Retinal pigment epithelial cell (primary cell): ENCODE results near the gene ADAMTS15.

Experiments used
- DNase-seq: peaks from one replicate; pipeline ENCODE4 v3.0.0-alpha.2; 2010; ENCODE audit warnings: low read depth
- H3K4me3 ChIP-seq: 2 replicates; pipeline ENCODE4 v1.5.1; 2011; ENCODE audit warnings: mild to moderate bottlenecking, low read length, control low read depth, moderate library complexity
- TF ChIP-seq, protein P1 (sequence below): conservative IDR thresholded peaks from 2 replicates; pipeline ENCODE4 v1.5.1; 2011; ENCODE audit warnings: low read depth, low read length, control low read depth, inconsistent platforms

ADAMTS15 gene, protein sequence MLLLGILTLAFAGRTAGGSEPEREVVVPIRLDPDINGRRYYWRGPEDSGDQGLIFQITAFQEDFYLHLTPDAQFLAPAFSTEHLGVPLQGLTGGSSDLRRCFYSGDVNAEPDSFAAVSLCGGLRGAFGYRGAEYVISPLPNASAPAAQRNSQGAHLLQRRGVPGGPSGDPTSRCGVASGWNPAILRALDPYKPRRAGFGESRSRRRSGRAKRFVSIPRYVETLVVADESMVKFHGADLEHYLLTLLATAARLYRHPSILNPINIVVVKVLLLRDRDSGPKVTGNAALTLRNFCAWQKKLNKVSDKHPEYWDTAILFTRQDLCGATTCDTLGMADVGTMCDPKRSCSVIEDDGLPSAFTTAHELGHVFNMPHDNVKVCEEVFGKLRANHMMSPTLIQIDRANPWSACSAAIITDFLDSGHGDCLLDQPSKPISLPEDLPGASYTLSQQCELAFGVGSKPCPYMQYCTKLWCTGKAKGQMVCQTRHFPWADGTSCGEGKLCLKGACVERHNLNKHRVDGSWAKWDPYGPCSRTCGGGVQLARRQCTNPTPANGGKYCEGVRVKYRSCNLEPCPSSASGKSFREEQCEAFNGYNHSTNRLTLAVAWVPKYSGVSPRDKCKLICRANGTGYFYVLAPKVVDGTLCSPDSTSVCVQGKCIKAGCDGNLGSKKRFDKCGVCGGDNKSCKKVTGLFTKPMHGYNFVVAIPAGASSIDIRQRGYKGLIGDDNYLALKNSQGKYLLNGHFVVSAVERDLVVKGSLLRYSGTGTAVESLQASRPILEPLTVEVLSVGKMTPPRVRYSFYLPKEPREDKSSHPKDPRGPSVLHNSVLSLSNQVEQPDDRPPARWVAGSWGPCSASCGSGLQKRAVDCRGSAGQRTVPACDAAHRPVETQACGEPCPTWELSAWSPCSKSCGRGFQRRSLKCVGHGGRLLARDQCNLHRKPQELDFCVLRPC

DNA sequence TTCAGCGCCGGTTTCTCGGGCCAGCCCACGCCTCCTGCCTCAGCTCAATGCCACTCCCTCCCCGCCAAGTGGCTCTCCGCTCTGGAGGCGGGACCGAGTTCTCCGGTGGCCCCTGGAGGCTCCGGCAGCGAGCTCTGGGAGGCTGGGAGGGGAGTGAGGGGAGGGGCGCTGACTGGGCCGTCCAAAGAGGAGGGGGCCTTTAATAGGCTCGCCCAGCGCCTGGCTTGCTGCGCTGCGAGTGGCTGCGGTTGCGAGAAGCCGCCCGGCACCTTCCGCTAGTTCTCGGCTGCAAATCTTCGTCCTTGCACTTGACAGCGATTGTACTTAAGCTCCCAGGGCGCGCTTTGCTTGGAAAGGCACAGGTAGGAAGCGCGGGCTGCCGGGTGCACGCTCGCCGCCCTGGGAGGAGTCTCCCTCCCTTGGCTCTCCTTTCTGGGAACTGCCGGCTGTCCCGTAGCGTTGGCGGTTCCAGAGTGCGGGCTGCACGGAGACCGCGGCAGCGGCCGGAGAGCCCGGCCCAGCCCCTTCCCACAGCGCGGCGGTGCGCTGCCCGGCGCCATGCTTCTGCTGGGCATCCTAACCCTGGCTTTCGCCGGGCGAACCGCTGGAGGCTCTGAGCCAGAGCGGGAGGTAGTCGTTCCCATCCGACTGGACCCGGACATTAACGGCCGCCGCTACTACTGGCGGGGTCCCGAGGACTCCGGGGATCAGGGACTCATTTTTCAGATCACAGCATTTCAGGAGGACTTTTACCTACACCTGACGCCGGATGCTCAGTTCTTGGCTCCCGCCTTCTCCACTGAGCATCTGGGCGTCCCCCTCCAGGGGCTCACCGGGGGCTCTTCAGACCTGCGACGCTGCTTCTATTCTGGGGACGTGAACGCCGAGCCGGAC is at the start of gene ADAMTS15:
ADAMTS15 (plus strand) TSS at position 230 of the 894 bp plus-strand sequence; CDS start at position 559, 329 bp downstream.
- peak within 1 kb of the TSS; percentile 65 for H3K4me3 ChIP-seq
- peak; percentile 61 for DNase-seq
- TF ChIP-seq, protein P1, sequence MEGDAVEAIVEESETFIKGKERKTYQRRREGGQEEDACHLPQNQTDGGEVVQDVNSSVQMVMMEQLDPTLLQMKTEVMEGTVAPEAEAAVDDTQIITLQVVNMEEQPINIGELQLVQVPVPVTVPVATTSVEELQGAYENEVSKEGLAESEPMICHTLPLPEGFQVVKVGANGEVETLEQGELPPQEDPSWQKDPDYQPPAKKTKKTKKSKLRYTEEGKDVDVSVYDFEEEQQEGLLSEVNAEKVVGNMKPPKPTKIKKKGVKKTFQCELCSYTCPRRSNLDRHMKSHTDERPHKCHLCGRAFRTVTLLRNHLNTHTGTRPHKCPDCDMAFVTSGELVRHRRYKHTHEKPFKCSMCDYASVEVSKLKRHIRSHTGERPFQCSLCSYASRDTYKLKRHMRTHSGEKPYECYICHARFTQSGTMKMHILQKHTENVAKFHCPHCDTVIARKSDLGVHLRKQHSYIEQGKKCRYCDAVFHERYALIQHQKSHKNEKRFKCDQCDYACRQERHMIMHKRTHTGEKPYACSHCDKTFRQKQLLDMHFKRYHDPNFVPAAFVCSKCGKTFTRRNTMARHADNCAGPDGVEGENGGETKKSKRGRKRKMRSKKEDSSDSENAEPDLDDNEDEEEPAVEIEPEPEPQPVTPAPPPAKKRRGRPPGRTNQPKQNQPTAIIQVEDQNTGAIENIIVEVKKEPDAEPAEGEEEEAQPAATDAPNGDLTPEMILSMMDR, result no peak

DNA sequence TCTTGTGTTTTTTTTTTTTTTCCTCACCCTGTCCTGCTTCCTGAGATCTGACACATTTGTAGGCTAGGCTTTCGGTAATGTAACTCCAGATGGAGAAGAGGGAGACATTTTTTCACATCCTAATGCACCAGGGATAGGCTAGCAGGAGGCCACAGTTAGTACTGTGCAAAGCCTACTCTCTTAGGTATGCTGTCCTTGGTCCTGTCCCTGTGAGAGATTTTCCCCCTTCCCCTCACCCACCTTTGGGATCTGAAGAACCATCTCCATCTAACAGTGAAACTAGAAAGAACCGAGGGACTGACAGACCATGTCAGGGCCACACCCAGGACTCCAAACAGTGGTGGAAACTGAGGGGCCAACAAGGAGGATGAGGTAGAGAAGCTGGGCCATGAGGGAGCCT is 49.2 kb upstream of the ADAMTS15 start:
- TF ChIP-seq, protein P1, result no peak
- DNase-seq, result no peak
- H3K4me3 ChIP-seq, result no peak overlapping the region

DNA sequence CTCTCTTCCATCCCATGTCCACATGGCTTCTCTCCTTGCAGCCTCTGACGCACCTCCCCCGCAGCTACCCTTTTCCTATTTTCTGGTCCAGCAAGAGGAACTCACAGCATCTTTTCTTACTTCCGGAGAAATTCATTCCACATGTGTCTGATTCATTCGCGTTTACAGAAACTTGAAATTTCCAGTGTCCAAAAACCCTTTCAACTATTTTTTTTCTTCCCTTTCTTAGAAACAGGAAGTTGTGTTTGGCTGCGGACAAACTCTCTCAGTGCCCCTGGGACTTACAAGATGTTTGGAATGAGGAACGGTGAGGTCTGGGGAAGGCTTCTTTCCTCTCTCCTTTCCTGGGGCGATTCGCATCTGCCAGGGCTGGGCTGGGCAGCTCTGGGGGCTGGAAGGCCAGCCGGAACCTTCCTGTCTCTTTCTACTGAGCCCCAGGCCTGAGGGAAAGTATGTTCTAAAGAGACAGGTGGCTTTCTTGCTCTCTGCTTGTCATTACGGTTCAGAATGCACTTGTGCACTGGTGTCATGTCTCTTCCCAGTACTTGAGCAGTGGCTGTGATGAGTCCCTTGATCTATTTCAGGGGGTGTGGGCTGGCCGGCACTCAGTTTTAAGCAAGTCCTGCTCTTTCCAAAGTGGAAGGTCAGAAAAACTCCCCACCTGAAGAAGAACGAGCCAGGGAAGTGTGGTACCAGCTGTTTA is 47.5 kb upstream of the ADAMTS15 start:
- DNase-seq, result no peak
- TF ChIP-seq, protein P1, result no peak
- H3K4me3 ChIP-seq, result no peak overlapping the region

DNA sequence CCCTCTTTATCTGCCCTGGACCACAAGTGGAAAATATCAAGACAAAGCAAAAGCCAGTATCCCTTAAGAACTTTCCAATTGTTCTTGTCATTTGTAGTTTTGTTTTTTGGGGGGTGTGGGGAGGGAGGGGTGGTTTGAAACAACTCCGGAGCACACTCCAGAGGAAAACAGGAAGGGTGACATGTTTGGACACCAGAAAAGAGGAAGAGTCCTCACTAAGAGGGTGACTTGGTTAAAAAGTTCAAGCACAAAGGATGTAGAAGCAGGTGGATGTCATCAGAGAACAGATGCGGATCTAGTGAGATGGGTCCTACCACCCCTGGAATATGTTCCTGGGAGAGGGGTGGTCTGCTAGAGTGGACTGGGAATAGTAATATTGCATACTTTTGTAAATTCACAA is 45.9 kb upstream of the ADAMTS15 start:
- no peak overlapping the region for H3K4me3 ChIP-seq
- DNase-seq, result no peak
- TF ChIP-seq, protein P1, result no peak

DNA sequence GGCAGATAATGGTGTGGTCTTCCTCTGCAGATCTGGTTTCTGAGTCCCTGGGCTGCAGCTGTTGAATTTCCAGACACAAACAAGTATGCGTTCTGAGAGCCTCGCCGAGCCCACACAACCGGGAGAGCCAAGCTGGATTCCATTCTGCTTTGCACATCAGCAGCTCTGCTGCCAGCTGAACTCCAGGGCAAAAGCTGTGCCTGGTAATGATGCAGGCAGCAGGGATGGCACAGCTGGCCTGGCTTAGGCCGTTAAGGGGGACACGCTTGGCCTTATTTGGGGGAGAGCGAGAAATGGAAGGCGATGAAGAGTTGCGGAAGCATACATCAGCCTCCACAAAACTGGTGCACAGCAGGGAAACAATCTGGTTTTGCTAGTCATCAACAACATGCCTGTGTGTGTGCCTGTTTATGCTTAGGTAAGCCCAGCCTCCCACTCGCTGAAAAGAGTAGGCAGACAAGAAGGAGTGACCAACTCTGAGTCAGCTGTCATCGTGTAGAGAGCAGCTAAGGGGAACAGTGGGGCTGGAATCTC is 45.1 kb upstream of the ADAMTS15 start:
- TF ChIP-seq, protein P1, result no peak
- no peak overlapping the region for H3K4me3 ChIP-seq
- DNase-seq, result peak; percentile 27

DNA sequence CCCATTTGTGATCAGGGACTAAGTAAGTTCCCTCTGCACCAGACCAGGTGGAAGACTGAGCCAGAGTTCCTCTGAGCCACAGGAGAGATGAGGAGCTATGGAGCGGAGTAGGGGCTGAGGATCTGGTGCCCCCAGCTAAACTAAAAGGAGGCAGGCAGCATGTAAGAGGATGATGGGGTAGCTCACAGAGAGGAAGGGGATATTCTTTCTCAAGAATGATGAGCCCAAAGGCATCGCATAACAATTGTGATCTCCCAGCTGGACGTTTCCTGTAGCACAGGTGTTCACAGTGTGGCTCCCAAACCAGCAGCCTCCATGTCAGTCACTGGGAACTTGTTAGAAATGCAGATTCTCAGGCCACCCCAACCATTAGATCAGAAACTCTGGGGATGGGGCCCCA is 44.5 kb upstream of the ADAMTS15 start:
- no peak overlapping the region for H3K4me3 ChIP-seq
- TF ChIP-seq, protein P1, result no peak
- no peak for DNase-seq
